Inflammatory macrophage treated with lipopolysaccharide for 1 hour (primary cell): ENCODE results near the gene PIGZ.
A peak's percentile ranks its signal among the peaks of the same experiment; 100 is the strongest.

Experiments
- DNase-seq, 2 donors: peaks; one replicate each; pipeline ENCODE4 v3.0.0-alpha.2; 2020 to 2022

PIGZ gene

GRCh38 chr3:196981657-196982056 lies 13.0 kb upstream of the PIGZ start:
- DNase-seq: no peak

- DNase-seq: no peak
These were observed 10.9 kb upstream of the PIGZ start for GRCh38 chr3:196979545-196979944.

DNA sequence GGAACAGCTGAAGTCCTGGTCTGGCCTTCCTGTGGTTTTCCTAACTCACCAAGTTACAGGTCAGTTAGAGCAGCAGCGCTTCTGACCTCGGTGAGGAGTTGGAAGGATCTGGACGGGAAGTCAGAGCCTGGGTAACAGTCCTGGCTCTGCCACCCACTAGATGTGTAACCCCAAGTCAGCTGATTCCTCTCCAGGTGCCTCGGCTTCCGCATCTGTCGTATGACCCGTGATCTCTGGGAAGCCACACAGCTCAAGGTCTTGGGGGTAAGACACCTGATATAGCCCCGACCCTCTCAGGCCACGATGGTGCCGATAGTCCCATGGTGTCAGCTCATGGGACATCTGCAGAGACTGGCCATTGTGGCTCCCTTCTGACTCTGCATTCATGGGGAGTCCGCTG lies 8.3 kb upstream of the PIGZ start:
- no peak for DNase-seq

GRCh38 chr3:196975349-196975748 lies 6.7 kb upstream of the PIGZ start:
- no peak for DNase-seq

DNA sequence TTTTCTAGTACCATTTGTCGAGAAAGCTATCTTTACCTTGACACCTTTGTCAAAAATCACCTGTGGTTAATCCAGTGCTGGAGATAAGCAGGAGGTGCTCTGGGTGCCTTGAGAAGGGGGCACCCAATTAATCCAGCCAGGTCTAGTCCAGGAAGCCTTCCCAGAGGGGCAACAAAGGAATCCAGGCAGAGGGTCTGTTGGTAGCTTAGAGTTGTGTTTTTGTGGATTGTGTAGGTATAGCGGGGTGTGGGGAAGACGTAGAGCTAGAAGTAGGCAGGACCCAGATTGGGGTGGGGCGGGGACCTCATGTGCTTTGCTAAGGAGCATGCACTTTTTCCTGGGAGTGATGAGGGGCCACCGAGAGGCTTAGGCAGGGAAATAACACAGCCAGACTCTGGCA lies 6.0 kb upstream of the PIGZ start:
- DNase-seq: no peak

DNA sequence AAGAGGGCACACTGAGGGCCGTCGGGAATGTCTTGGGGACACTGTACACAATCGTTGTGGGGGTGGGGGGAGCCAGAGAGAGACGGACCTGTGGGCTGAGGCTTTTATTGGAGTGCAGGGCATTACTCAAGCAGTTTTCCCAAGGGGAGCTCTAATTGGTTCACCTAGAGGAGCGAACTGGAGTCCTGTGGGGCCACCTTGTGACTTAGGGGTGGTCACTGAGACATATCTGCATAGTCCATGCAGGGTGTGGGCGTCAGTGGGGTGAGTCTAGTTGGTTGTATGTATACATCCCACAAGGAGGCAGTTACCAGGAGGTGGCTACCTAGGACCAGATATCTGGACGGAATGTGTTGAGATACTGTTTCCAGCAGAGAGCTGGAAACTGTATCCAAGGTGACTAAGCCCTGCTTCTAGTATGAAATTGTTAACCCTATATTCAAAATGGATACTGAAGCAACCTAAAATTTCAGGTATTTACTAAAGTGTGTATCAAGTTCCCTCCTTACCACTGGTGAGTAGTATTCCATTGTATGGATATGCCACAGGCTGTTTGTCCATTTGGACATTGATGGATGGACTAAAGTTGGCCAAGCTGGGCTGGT lies 2.6 kb upstream of the PIGZ start:
- no peak for DNase-seq

DNA sequence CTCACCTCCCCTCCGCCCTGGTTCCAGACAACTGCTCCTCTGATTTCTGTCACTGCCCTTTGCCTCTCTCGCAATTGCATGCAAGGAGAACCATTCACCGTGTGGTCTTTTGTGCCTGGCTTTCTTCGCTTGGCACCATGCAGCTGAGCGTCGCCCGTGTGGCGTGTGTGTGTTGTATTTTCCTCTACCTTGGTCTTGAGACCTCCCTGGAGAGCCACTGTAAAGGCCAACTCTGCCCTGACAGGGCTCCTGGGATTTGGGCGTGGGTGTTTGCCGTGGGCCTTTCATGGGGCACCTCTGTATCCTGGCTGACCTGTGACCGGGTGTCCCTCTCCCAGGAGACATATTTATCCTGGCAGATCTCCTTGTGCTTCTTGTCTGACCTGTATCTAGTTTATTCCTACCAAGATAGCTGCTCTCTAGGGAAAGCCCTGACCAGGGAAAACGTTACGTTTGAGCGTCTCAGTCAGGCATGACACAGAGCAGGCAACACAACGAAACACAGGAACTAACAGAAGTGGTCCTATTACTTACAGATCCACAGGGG lies 2.0 kb upstream of the PIGZ start:
- no peak for DNase-seq

DNA sequence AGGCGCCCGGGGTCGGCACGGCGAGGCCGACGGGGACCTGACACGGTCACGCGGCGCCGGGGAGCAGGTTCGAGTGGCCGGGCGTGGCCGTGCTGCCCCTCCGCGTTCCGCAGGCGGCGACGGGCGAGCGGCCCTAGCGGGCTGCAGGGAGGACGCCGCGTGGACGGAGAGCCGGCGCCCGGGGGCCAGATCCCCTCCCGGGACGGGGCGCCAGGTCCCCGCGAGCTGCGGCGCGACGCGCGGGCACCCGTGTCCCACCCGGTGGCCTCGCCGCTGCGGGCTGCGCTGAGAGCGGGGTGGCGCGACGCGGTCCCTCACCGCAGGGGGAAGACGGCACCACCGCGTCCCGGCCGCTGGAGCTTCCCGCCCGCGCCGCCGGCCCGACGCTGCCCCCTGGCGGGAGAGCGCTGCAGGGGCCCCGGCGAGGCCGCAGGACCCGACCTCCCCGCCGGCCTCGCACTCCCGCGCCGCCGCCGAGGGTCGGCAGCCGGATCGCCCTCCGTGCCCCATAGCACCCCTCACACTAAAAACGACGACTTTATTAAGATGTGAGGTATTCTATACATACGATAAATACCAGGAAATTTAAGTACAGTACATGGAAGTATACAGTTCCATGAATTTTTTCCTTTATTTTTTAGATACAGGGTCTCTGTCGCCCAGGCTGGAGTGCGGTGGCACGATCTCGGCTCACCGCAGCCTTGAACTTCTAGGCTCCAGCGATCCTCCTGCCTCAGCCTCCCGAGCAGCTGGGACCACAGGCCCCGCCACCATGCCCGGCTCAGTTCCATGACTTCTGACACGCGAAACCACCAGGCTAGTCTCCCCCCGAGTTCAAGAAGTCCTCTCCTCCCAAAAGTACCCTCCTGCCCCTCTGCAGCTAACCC lies 1.3 kb upstream of the PIGZ start:
- peak; percentile 37 to 81 for DNase-seq

DNA sequence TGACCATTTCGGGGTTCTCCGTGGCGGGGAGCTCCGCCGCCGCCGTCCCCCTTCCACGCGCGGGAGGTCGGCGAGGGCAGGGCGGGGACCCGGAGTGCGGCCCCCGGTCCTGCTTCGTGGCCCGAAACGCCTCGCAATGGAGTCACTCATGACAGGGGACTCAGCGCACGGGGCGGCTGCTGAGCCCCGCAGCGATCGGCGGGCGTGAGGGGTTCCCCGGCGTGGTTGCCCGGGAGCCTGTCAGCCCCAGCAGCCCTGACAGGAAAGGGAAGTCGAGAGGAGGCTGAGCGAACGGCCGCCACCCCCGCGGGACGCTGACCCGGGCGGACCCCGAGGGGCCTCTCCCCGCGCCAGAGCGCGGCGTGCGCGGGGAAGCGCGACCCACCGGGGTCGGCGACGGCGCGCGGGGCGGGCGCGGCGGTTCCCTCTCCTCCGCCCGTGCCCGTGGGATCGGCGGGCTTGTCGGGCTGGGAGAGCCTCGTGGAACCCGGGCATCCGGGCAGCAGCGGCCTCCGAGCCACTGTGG lies 564 bp upstream of the PIGZ start:
- peak; percentile 60 to 72 for DNase-seq

- no peak for DNase-seq
These were observed 1.0 kb downstream of the PIGZ start for GRCh38 chr3:196967412-196968232.

- DNase-seq: no peak
These were observed 1.9 kb downstream of the PIGZ start for GRCh38 chr3:196966526-196967401.

GRCh38 chr3:196965804-196966173 lies 2.8 kb downstream of the PIGZ start:
- DNase-seq: no peak

DNA sequence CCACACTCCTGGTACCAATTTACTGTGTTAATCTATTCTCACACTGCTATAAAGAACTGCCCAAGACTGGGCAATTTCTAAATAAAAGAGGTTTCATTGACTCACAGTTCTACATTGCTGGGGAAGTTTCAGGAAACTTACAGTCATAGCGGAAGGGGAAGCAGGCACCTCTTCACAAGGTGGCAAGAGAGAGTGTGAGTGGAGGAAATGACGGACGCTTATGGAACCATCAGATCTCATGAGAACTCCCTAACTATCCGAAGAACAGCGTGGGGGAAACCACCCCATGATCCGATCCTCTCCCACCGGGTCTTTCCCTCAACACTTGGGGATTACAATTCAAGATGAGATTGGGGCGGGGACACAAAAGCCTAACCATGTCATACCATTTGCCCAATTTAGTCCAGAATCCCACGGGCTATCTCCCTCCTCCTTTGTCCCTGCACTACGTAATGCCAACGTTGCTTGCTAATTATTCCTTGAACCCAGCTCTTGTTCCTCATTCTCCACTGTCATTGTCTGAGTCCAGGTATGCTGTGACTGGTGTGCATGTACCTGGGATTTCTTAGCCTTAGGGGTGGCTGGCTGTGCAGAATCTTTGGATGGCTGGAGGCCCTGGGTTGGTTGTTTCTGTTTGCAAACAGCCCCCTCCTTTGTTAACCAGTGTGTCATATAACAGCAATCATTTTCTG lies 3.4 kb downstream of the PIGZ start:
- no peak for DNase-seq

DNA sequence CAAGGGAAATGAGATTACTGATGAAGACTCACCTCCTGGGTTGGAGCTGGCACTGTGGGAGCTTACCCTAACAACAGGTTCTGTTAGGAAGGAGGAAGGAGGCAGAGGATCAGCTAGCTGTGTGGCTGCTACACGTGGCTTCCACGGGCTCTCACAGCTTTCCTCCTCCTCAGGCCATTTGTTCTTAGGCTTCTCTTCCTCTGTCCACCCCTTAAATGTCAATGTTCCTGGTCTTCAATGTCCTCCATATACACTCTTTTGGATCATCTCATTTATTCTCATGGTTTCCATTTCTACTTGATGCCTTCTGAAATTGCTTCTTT lies 5.0 kb downstream of the PIGZ start:
- no peak for DNase-seq

DNA sequence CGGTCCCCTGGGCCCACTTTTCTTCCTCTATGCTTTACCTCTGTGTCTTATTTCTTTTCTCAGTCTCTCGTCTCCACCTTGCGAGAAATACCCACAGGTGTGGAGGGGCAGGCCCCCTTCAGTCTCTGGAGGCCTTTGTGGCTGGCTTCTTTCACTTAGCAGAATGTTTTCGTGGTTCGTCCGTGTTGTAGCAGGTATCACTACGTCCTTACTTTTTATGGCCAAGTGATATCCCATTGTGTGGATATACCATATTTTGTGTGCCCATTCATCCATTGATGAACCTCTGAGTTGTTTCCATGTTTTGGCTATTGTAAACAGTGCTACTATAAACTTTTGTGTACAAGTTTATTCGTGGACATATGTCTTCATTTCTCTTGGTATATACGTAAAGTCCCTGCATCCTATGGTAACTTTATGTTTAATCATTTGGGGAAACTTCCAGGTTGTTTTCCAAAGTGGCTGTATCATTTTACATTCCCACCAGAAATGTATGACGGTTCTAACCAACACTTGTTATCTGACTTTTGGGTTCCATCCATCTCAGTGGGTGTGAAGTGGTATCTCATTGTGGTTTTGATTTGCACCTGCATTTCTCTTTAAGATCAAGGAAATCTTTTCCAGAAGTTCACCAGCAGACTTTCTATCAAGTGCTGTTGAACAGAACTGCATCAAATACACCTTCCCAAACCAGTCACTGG lies 5.6 kb downstream of the PIGZ start:
- no peak for DNase-seq

DNA sequence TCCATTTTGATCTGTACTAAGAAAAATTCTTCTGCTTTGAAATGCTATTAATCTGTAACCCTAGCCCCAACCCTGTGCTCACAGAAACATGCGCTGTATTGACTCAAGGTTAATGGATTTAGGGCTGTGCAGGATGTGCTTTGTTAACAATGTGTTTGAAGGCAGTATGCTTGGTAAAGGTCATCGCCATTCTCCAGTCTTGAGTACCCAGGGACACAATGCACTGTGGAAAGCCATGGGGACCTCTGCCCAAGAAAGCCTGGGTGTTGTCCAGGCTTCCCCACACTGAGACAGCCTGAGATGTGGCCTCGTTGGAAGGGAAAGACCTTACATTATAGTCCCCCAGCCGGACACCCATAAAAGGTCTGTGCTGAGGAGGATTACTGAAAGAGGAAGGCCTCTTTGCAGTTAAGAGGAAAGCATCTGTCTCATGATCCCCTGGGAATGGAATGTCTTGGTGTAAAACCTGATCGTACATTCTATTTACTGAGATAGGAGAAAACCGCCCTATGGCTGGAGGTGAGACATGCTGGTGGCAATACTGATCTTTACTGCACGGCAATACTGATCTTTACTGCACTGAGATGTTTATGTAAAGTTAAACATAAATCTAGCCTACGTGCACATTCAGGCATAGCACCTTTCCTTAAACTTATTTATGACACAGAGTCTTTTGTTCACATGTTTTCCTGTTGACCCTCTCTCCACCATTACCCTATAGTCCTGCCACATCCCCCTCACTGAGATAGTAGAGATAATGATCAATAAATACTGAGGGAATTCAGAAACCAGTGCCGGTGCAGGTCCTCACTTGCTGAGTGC lies 6.3 kb downstream of the PIGZ start:
- DNase-seq: no peak

- no peak for DNase-seq
These were observed 13.8 kb downstream of the PIGZ start for GRCh38 chr3:196954832-196955231.

GRCh38 chr3:196951371-196951770 lies 17.3 kb downstream of the PIGZ start:
- no peak for DNase-seq

GRCh38 chr3:196949750-196950149 lies 18.9 kb downstream of the PIGZ start:
- DNase-seq: no peak

GRCh38 chr3:196949285-196949619 lies 19.4 kb downstream of the PIGZ start:
- no peak for DNase-seq
